Endothelial cell of umbilical vein (primary cell): ENCODE results near the gene APBB3. TPM values are rescaled to one million over a fixed set of nuclear protein-coding genes. Genes with fewer than 3 reads are reported as not detected.
A peak's percentile ranks its signal among the peaks of the same experiment; 100 is the strongest.

Experiments used
- BruUV-seq: library from RNA; stranded (reverse); fragments of 400-500 nt; replicated peaks from 2 replicates; lab custom pipeline; 2021; lab: Mats Ljungman, UMichigan
- CTCF ChIA-PET: fragments of 300-600, 350-600 bp; sonication (Branson Sonifier 250); formaldehyde crosslinking; loops from one replicate; lab custom pipeline; 2021; ENCODE audit warnings: antibody characterized with exemption, inconsistent platforms; lab: Charles Lee
- POLR2A ChIA-PET: fragments of 300-600, 350-600 bp; sonication (Branson Sonifier 250); formaldehyde crosslinking; loops from one replicate; lab custom pipeline; 2021; ENCODE audit warnings: antibody characterized with exemption, inconsistent platforms; lab: Charles Lee
- DNase-seq: peaks from one replicate; pipeline ENCODE4 v3.0.0-alpha.2; 2011; ENCODE audit warnings: low read depth, low spot score
- FAIRE-seq: peaks from 2 replicates; lab custom pipeline; 2011; peaks lifted over from hg19 to GRCh38; lab: Jason Lieb, UNC
- H2AFZ ChIP-seq: 2 replicates; pipeline ENCODE4 v1.6.0; 2012; ENCODE audit warnings: low read depth, low read length, control low read depth, inconsistent platforms
- H3K27ac ChIP-seq: 2 replicates; pipeline ENCODE4 v1.5.1; 2011; ENCODE audit warnings: low read depth, mild to moderate bottlenecking, control low read depth, low read length, moderate library complexity; ENCODE audit not compliant: insufficient read depth
- H3K27me3 ChIP-seq, 2 experiments: 2 replicates each; pipeline versions ENCODE4 v1.6.0 to v1.6.1; 2011; ENCODE audit warnings: low read length in 2 of 2, mixed read lengths in 1 of 2; ENCODE audit not compliant: control insufficient read depth in 2 of 2, insufficient read depth in 2 of 2
- H3K36me3 ChIP-seq, 2 experiments: 2 replicates in 1 of 2; 3 replicates in 1 of 2; pipeline ENCODE4 v1.5.1; 2011; ENCODE audit warnings: low read length in 2 of 2, mild to moderate bottlenecking in 1 of 2, moderate library complexity in 1 of 2; ENCODE audit not compliant: control insufficient read depth in 2 of 2, insufficient read depth in 2 of 2; ENCODE audit errors: extremely low read depth in 1 of 2
- H3K4me1 ChIP-seq: 3 replicates; pipeline ENCODE4 v1.5.1; 2011; ENCODE audit warnings: mild to moderate bottlenecking, low read length; ENCODE audit not compliant: control insufficient read depth, insufficient read depth; ENCODE audit errors: extremely low read depth
- H3K4me2 ChIP-seq: 2 replicates; pipeline ENCODE4 v1.6.1; 2011; ENCODE audit warnings: low read length, control low read depth, mixed read lengths; ENCODE audit not compliant: insufficient read depth
- H3K4me3 ChIP-seq, 3 experiments: fragments of 200-600 bp in 1 of 3; sonication (generic), shearing (Covaris generic) in 1 of 3; replicated peaks in 1 of 3; 2 replicates each; pipeline ENCODE4 v1.5.1; 2011 to 2016; ENCODE audit warnings: control low read depth in 3 of 3, low read length in 3 of 3, mild to moderate bottlenecking in 2 of 3, inconsistent platforms in 1 of 3, low read depth in 1 of 3, moderate library complexity in 1 of 3; ENCODE audit not compliant: insufficient read depth in 1 of 3
- H3K79me2 ChIP-seq: 2 replicates; pipeline ENCODE4 v1.6.0; 2012; ENCODE audit warnings: low read length, inconsistent platforms; ENCODE audit not compliant: control insufficient read depth, insufficient read depth
- H3K9ac ChIP-seq: replicated peaks from 2 replicates; pipeline ENCODE3; 2011; ENCODE audit warnings: low read length, control low read depth; ENCODE audit not compliant: insufficient read depth; ENCODE audit errors: extremely low read depth
- H3K9me1 ChIP-seq: replicated peaks from 3 replicates; pipeline ENCODE4 v1.6.0; 2011; ENCODE audit warnings: mild to moderate bottlenecking, low read length; ENCODE audit not compliant: control insufficient read depth, insufficient read depth; ENCODE audit errors: extremely low read depth
- H3K9me3 ChIP-seq: replicated peaks from 2 replicates; pipeline ENCODE4 v1.5.1; 2012; ENCODE audit warnings: low read length, inconsistent platforms; ENCODE audit not compliant: control insufficient read depth, insufficient read depth
- H4K20me1 ChIP-seq: replicated peaks from 2 replicates; pipeline ENCODE3; 2011; ENCODE audit warnings: mild to moderate bottlenecking, low read length; ENCODE audit not compliant: control insufficient read depth, insufficient read depth; ENCODE audit errors: extremely low read depth
- CTCF ChIP-seq, 2 donors: IDR thresholded peaks; 1 replicate in 1 of 2; 2 replicates in 1 of 2; pipeline ENCODE4 v1.5.1; 2011; ENCODE audit warnings: low read length in 2 of 2, mild to moderate bottlenecking in 2 of 2, moderate library complexity in 2 of 2, control low read depth in 1 of 2, inconsistent platforms in 1 of 2, low read depth in 1 of 2; ENCODE audit not compliant: insufficient read depth in 1 of 2; ENCODE audit errors: extremely low read depth in 1 of 2
- EZH2 ChIP-seq: IDR thresholded peaks from 2 replicates; pipeline ENCODE4 v1.6.1; 2012; ENCODE audit warnings: borderline replicate concordance, low read depth, mild to moderate bottlenecking, moderate library complexity, low read length, inconsistent platforms; ENCODE audit not compliant: severe bottlenecking
- FOS ChIP-seq: IDR thresholded peaks from 2 replicates; pipeline ENCODE4 v1.6.1; 2011; ENCODE audit warnings: mild to moderate bottlenecking, low read length, moderate library complexity, borderline replicate concordance; ENCODE audit not compliant: insufficient read depth
- GATA2 ChIP-seq: IDR thresholded peaks from 2 replicates; pipeline ENCODE4 v1.7.0; 2011; ENCODE audit warnings: low read depth, mild to moderate bottlenecking, moderate library complexity, mixed read lengths, low read length; ENCODE audit not compliant: insufficient read length, insufficient read depth
- JUN ChIP-seq: IDR thresholded peaks from 2 replicates; pipeline ENCODE4 v1.6.1; 2011; ENCODE audit warnings: borderline replicate concordance, low read depth; ENCODE audit not compliant: insufficient read length, insufficient read depth
- MYC ChIP-seq: IDR thresholded peaks from one replicate; pipeline ENCODE4 v1.6.1; 2011; ENCODE audit warnings: mild to moderate bottlenecking, low read depth, low read length
- POLR2A ChIP-seq: IDR thresholded peaks from 2 replicates; pipeline ENCODE4 v1.6.1; 2012; ENCODE audit warnings: low read depth, mild to moderate bottlenecking, control low read depth, low read length
- POLR2AphosphoS5 ChIP-seq: IDR thresholded peaks from 2 replicates; pipeline ENCODE4 v1.6.1; 2012; ENCODE audit warnings: low read depth, mild to moderate bottlenecking, control low read depth, low read length, moderate library complexity; ENCODE audit not compliant: insufficient read depth
- dilution Hi-C: fragments of 300-500 bp; cut with MboI; formaldehyde crosslinking; loops from one replicate; pipeline ENCODE4 v1.15.0; 2019; ENCODE audit warnings: low sequenced_read_pairs; ENCODE audit not compliant: extremely low pct_ligation_motif_present
- intact Hi-C: fragments of 100-400 bp; cut with micrococcal nuclease; formaldehyde crosslinking; loops from one replicate; pipeline ENCODE4 v1.10.0; 2022
- polyA plus RNA-seq, 4 experiments: library from polyadenylated mRNA; depleted of rRNA in 3 of 4; stranded (reverse) in 3 of 4; unstranded in 1 of 4; fragments of >200 nt; gene quantifications; 2 replicates each; pipeline versions ENCODE4 v1.2.1 to v1.2.3, GENCODE V29; 2011 to 2012; ENCODE audit warnings: missing spikeins in 1 of 4
- total RNA-seq: library from RNA; stranded (reverse); gene quantifications from 2 replicates; pipeline ENCODE4 v1.2.3, GENCODE V29; 2021
- TF ChIP-seq, protein P1 (sequence below): IDR thresholded peaks from 2 replicates; pipeline ENCODE4 v1.6.1; 2011; ENCODE audit not compliant: insufficient read depth, insufficient read length

APBB3 gene
- total and polyA plus RNA-seq, 2 donors (not counting 3 experiments of a cell fraction or from before 2014, with no cell fraction given) = 12.1 to 22.8 TPM

DNA sequence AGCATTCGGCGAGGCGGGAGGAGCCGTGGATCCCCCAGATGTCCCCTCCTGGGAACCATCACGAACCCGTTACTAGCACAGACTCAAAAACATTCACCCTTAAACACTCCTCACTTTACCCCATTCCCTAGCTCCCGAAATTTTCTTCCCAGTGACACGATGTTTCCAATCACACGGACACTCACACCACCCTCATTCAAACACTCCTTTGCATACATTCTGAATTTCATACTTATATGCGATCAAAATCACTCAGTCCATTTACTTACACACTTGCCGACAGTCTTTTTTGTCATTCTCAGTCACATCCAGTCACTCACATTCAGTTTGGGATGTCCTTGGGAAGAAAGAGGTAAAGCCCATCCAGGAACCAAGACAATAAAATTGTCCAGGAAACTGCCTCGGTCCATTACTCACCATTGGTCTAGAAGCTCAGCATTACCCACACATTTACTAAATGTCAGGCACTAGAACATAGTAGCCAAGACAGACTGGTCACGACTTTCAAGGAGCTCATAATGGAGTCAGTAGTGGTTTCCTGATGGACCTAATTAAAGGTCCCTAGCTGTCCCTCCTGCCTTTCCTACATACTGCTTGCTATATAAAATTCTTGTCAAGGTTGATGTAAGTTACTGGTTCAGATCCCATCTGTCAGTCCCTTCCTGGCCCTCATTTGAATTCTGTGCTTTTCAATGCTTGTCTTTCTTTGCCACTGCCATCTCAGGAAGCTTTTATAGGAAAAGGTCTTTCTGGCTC, 804 bp upstream of the APBB3 start:
- H3K9ac ChIP-seq = peak overlapping the region; percentile 87
- no peaks in the 10 kb centered on the region for H3K9me3 ChIP-seq
- peaks cover 8% of the 10 kb centered on the region for H3K4me1 ChIP-seq
- peak overlapping the region; percentile 94 for H3K4me2 ChIP-seq
- TF ChIP-seq, protein P1, sequence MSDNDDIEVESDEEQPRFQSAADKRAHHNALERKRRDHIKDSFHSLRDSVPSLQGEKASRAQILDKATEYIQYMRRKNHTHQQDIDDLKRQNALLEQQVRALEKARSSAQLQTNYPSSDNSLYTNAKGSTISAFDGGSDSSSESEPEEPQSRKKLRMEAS = no peak
- TF ChIP-seq GATA2 = no peak
- no peak for TF ChIP-seq JUN
- no peak for TF ChIP-seq MYC
- TF ChIP-seq POLR2AphosphoS5 = no peak
- TF ChIP-seq POLR2A = no peak
- no peak for TF ChIP-seq FOS
- no peak for TF ChIP-seq CTCF (IDR thresholded peaks at IDR 0.05; ENCODE audit: extremely low read depth in 1 of 2, insufficient read depth in 1 of 2, low read depth in 1 of 2, low read length in 2 of 2)
- no peak for TF ChIP-seq EZH2
- intact Hi-C loops (loop anchor here (2.0 kb wide), 1 partner anchor 30 kb away; no protein-coding TSS in a partner anchor), dilution Hi-C loops (no loop called here)
- peak overlapping the region; percentile 65 for H3K27ac ChIP-seq
- CTCF ChIA-PET = interaction anchor here (0.6 to 3.3 kb wide), 6 partner anchors 18 to 192 kb away, joined by 3 to 22 read pairs (median 7); partner anchors contain the start of genes CD14, EIF4EBP3 and TMCO6
- peaks cover 9% of the 10 kb centered on the region for H3K79me2 ChIP-seq
- POLR2A ChIA-PET = interaction anchor here (0.9 kb wide), 1 partner anchor 126 kb away, joined by 4 read pairs; the partner anchor contains the start of genes HARS1 and HARS2
- BruUV-seq = TSS peak; percentile 60
- H2AFZ ChIP-seq = peak overlapping the region; percentile 78
- H3K4me3 ChIP-seq = peak overlapping the region; percentile 49 to 84 (median 73)
- DNase-seq (peak; percentile 56), FAIRE-seq (no peak)
- no peaks in the 10 kb centered on the region for H3K27me3 ChIP-seq
- H3K9me1 ChIP-seq = no peaks in the 10 kb centered on the region
- no peaks in the 10 kb centered on the region for H4K20me1 ChIP-seq
- peaks cover 3 to 24% of the 10 kb centered on the region in 2 experiments for H3K36me3 ChIP-seq
